SK-N-SH (cell line): ENCODE data around the gene APOLD1.

ENCODE experiments used
- EP300 ChIP-seq, 2 experiments: IDR thresholded peaks; 2 replicates each; pipeline versions ENCODE4 v1.4.0 to v1.6.1; 2012; ENCODE audit warnings: borderline replicate concordance in 1 of 2, low read depth in 1 of 2, low read length in 1 of 2
- MAX ChIP-seq: IDR thresholded peaks from 2 replicates; pipeline ENCODE4 v1.4.0; 2012; ENCODE audit warnings: low read depth
- POLR2AphosphoS5 ChIP-seq: IDR thresholded peaks from 2 replicates; pipeline ENCODE4 v1.6.1; 2012; ENCODE audit warnings: low read depth, low read length
- RAD21 ChIP-seq: IDR thresholded peaks from 2 replicates; pipeline ENCODE4 v1.6.1; 2012; ENCODE audit warnings: mild to moderate bottlenecking, low read length
- RXRA ChIP-seq: IDR thresholded peaks from 2 replicates; pipeline ENCODE4 v1.4.0; 2012; ENCODE audit warnings: low read depth, mild to moderate bottlenecking, borderline replicate concordance
- TF ChIP-seq, protein P1 (sequence below): fragments of 200-600 bp; sonication (generic); IDR thresholded peaks from 2 replicates; pipeline ENCODE4 v1.6.1; 2017; ENCODE audit warnings: antibody characterized with exemption, mild to moderate bottlenecking, moderate library complexity

GRCh38 chr12:12791756-12792369 lies 6.4 kb downstream of the APOLD1 start:
- TF ChIP-seq, protein P1, sequence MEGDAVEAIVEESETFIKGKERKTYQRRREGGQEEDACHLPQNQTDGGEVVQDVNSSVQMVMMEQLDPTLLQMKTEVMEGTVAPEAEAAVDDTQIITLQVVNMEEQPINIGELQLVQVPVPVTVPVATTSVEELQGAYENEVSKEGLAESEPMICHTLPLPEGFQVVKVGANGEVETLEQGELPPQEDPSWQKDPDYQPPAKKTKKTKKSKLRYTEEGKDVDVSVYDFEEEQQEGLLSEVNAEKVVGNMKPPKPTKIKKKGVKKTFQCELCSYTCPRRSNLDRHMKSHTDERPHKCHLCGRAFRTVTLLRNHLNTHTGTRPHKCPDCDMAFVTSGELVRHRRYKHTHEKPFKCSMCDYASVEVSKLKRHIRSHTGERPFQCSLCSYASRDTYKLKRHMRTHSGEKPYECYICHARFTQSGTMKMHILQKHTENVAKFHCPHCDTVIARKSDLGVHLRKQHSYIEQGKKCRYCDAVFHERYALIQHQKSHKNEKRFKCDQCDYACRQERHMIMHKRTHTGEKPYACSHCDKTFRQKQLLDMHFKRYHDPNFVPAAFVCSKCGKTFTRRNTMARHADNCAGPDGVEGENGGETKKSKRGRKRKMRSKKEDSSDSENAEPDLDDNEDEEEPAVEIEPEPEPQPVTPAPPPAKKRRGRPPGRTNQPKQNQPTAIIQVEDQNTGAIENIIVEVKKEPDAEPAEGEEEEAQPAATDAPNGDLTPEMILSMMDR, result no peak
- TF ChIP-seq POLR2AphosphoS5 (peak; percentile 32; the same call in 1 of the 2 replicates), MAX (no peak), RXRA (no peak), RAD21 (no peak), EP300 (IDR thresholded peaks at IDR 0.05; ENCODE audit: borderline replicate concordance in 1 of 2, low read depth in 1 of 2, low read length in 1 of 2) (peak in 1 of 2 experiments; percentile 73; a peak in 3 of 4 replicates)
